Mononuclear cell (primary cell): ENCODE measurements around the gene BTF3L4. TPM values are rescaled to one million over a fixed set of nuclear protein-coding genes. Genes with fewer than 3 reads are reported as not detected.
"Not testable (repeated sequence)": the region's sequence is repeated elsewhere in the genome, so short reads cannot be mapped to it uniquely, and the experiment has no call there.

Source experiments
- H3K27me3 ChIP-seq: 2 replicates; pipeline ENCODE4 v1.6.0; 2011; ENCODE audit warnings: low read length, control low read depth; ENCODE audit not compliant: insufficient read depth
- H3K4me1 ChIP-seq: 2 replicates; pipeline ENCODE4 v1.5.1; 2011; ENCODE audit warnings: mild to moderate bottlenecking, low read length, control low read depth; ENCODE audit not compliant: insufficient read depth
- H3K4me3 ChIP-seq: 2 replicates; pipeline ENCODE4 v1.5.1; 2011; ENCODE audit warnings: mild to moderate bottlenecking, low read length, moderate library complexity
- H3K9me3 ChIP-seq: 2 replicates; pipeline ENCODE4 v1.5.1; 2011; ENCODE audit warnings: low read depth, mild to moderate bottlenecking, control low read depth, low read length
- total RNA-seq: library from RNA; depleted of rRNA; stranded (reverse); fragments of >200 nt; gene quantifications from one replicate; pipeline ENCODE4 v1.2.3, GENCODE V29; 2012

Gene BTF3L4
- total RNA-seq, 1 donor, result 71.0 TPM

- Histone ChIP-seq H3K4me1 (no peaks in the 10 kb centered on the region), H3K27me3 (no peaks in the 10 kb centered on the region), H3K9me3 (no peaks in the 10 kb centered on the region), H3K4me3 (no peak overlapping the region)
Observed at GRCh38 chr1:52070704-52071103, 14.6 kb downstream of the BTF3L4 start.

DNA sequence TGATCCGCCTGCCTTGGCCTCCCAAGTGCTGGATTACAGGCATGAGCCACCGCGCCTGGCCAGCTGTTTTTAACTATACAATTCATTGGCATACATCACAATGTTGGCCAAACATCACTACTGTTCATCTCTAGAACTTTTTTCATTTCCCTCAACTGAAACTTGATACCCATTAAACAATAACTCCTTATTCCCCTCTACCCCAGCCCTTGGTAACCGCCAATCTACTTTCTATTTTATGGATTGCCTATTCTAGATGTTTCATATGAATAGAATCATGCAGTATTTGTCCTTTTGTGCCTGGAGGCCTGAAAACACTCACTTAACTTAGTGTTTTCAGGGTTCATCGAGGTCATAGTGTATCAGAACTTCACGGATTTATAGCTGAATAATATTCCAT, 16.2 kb downstream of the BTF3L4 start:
- no peaks in the 10 kb centered on the region for H3K9me3 ChIP-seq
- H3K4me3 ChIP-seq, result no peak overlapping the region
- no peaks in the 10 kb centered on the region for H3K27me3 ChIP-seq
- no peaks in the 10 kb centered on the region for H3K4me1 ChIP-seq

DNA sequence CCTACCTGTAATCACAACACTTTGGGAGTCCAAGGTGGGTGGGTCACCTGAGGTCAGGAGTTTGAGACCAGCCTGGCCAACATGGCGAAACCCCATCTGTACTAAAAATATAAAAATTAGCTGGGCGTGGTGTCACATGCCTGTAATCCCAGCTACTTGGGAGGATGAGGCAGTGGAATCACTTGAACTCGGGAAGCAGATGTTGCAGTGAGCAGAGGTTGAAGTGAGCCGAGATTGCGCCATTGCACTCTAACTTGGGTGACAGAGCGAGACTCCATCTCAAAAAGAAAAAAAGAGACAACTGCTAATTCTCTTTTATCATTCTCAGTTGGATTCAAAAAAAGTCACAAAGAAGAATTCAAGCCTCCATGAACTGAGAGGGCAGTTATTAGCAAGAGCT, 21.2 kb downstream of the BTF3L4 start:
- not testable (repeated sequence) for H3K4me1 ChIP-seq, H3K4me3 ChIP-seq, H3K9me3 ChIP-seq, H3K27me3 ChIP-seq

DNA sequence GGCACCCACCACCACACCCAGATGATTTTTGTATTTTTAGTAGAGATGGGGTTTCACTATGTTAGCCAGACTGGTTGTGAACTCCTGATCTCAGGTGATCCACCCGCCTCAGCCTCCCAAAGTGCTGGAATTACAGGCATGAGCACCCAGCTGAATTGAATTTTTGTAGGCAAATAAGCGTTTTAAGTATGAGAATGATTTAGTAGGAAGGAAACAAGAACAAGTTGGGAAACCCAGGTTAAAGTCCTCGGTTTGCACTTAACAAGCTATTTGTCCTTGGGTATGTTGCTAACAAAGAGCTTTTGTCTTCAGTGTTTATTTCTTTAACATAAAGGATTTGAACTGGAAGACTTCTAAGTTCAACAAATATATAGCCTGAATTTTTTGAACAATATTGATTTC, 23.9 kb downstream of the BTF3L4 start:
- H3K4me3 ChIP-seq, result no peak overlapping the region
- H3K4me1 ChIP-seq, result no peaks in the 10 kb centered on the region
- no peaks in the 10 kb centered on the region for H3K9me3 ChIP-seq
- H3K27me3 ChIP-seq, result no peaks in the 10 kb centered on the region

GRCh38 chr1:52087892-52088291, 31.8 kb downstream of the BTF3L4 start:
- not testable (repeated sequence) for H3K9me3 ChIP-seq, H3K4me1 ChIP-seq

GRCh38 chr1:52094300-52094699, 38.2 kb downstream of the BTF3L4 start:
- H3K4me1 ChIP-seq, H3K4me3 ChIP-seq, H3K9me3 ChIP-seq, H3K27me3 ChIP-seq: not testable (repeated sequence)

More at GRCh38 chr1:52087892-52088291, 31.8 kb downstream of the BTF3L4 start:
- not testable (repeated sequence) for H3K4me3 ChIP-seq, H3K27me3 ChIP-seq

DNA sequence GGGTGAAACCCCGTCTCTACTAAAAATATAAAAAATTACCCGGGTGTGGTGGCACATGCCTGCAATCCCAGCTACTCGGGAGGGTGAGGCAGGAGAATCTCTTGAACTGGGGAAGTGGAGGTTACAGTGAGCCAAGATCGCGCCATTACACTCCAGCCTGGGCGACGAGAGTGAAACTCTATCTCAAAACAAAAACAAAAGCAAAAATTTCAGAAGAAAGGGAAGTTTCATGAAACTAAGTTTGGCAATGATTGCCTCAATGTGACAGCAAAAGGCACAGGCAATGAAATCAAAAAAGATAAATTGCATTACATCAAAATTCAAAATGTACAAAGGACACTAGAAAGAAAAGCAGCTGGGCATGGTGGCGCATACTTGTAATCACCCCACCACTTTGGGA, 40.1 kb downstream of the BTF3L4 start:
- peaks cover 5% of the 10 kb centered on the region for H3K4me1 ChIP-seq
- H3K27me3 ChIP-seq, result no peaks in the 10 kb centered on the region
- no peaks in the 10 kb centered on the region for H3K9me3 ChIP-seq
- no peak overlapping the region for H3K4me3 ChIP-seq

GRCh38 chr1:52098139-52098871, 42.2 kb downstream of the BTF3L4 start:
- H3K4me3 ChIP-seq, result no peak overlapping the region
- no peaks in the 10 kb centered on the region for H3K27me3 ChIP-seq
- peaks cover 5% of the 10 kb centered on the region for H3K4me1 ChIP-seq
- no peaks in the 10 kb centered on the region for H3K9me3 ChIP-seq

- no peaks in the 10 kb centered on the region for H3K4me1 ChIP-seq
- no peaks in the 10 kb centered on the region for H3K27me3 ChIP-seq
- H3K4me3 ChIP-seq, result no peak overlapping the region
- H3K9me3 ChIP-seq, result no peaks in the 10 kb centered on the region
Observed at GRCh38 chr1:52102336-52103013, 46.4 kb downstream of the BTF3L4 start.

DNA sequence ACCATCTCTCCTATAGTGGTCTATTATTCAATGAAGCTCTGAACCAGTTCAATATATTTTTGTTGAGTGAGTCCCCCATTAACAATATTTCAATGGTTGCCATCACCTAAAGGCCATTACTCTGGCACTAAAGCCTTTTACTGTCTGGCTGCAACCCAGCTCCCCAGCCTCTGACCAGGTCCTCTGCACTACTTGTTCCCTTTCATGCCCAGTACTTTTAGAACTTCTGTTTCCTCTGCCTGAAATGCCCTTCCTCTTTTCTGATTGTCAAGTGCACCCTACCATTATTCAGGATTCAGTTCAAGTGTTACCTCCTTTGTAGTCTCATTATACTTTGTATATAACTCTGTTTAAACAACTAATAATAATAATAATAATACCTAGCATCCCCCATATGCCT, 55.4 kb downstream of the BTF3L4 start:
- Histone ChIP-seq H3K27me3 (no peaks in the 10 kb centered on the region), H3K4me1 (no peaks in the 10 kb centered on the region), H3K4me3 (no peak overlapping the region), H3K9me3 (no peaks in the 10 kb centered on the region)

GRCh38 chr1:52112489-52112888, 56.4 kb downstream of the BTF3L4 start:
- no peaks in the 10 kb centered on the region for H3K27me3 ChIP-seq
- no peaks in the 10 kb centered on the region for H3K4me1 ChIP-seq
- no peaks in the 10 kb centered on the region for H3K9me3 ChIP-seq
- no peak overlapping the region for H3K4me3 ChIP-seq

DNA sequence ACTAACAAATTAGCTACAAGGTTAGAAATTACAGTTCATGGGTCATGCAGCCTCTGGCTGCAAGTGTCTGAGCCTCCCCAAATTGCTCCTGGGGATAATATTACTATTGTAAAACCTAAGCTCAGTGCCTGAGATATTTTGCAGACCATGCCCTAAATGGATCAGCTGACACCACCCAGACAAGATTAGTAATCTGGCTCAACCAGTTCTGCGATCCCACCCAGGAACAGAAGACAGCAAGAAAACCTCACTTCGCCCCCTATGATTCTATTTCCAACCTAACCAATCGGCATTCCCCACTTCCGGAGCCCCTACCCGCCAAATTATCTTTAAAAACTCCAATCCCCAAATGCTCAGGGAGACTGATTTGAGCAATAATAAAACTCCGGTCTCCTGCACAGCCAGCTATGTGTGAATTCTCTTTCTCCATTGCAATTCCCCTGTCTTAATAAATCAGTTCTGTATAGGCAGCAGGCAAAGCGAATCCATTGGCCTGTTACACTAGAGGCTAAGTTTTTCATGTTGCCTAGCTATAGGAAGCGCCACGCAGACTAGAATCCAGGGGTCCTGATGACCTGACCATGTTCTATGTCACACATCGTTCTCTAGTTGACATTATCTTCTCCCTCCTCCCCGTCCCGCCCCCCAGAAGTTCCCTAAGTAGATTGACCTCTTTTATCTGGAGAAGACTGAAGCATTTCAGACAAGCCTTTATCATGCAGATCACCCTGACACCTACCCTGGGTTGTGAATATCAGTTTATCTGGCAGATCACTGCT, 63.4 kb downstream of the BTF3L4 start:
- Histone ChIP-seq H3K4me1 (no peaks in the 10 kb centered on the region), H3K9me3 (no peaks in the 10 kb centered on the region), H3K4me3 (no peak overlapping the region), H3K27me3 (no peaks in the 10 kb centered on the region)

GRCh38 chr1:52122384-52122783, 66.3 kb downstream of the BTF3L4 start:
- H3K9me3 ChIP-seq, result no peaks in the 10 kb centered on the region
- no peak overlapping the region for H3K4me3 ChIP-seq
- no peaks in the 10 kb centered on the region for H3K27me3 ChIP-seq
- H3K4me1 ChIP-seq, result no peaks in the 10 kb centered on the region

DNA sequence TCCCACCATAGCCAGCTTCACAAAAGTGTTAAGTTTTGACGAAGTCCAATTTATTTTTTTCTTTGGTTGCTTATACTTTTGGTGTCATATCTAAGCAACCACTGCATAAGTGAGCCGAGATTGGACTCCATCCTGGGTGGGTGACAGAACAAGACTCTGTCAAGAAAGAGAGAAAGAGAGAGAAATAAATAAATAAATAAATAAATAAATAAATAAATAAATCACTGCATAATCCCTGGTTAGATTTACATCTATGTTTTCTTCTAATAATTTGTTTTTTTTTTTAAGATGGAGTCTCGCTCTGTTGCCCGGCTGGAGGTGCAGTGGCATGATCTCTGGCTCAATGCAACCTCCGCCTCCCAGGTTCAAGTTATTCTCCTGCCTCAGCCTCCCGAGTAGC, 67.5 kb downstream of the BTF3L4 start:
- H3K27me3 ChIP-seq, result peaks cover 9% of the 10 kb centered on the region
- no peaks in the 10 kb centered on the region for H3K9me3 ChIP-seq
- H3K4me3 ChIP-seq, result no peak overlapping the region
- no peaks in the 10 kb centered on the region for H3K4me1 ChIP-seq

DNA sequence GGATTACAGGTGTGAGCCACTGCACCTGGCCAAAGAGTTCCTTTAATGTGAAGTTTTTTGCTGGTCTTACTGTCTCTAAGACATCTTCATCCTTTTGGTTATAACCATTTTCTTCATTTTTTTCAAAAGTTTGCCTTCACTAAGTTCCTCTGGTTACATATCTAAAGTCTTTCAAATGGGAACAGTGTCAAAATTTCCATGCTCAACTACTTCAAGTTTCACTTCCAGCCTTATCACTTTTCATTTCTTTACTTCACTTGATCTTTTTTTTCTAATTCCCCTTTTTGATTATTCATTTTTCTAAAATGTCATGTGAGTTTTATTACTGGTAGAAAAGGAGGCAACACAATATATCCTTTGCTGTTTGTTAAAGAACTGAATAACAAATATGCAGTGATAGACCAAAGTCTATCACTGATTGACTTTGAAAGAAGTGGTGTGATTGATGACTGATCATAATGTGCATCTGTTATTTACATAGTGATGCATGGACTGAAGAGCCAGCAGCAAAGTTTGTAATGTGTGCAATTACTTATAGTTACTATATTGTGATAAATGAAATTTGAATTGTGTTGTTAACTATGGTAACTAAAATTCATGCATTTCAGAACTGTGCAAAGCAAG, 69.8 kb downstream of the BTF3L4 start:
- no peaks in the 10 kb centered on the region for H3K9me3 ChIP-seq
- no peaks in the 10 kb centered on the region for H3K4me1 ChIP-seq
- H3K4me3 ChIP-seq, result no peak overlapping the region
- peaks cover 12% of the 10 kb centered on the region for H3K27me3 ChIP-seq
